ENCODE measurements around the gene SEMA3G. TPM values are rescaled to one million over a fixed set of nuclear protein-coding genes. Genes with fewer than 3 reads are reported as not detected.

Gene SEMA3G
- total RNA-seq, 1 donor from 2014 or later, result not detected

GRCh38 chr3:52483081-52483480, 38.2 kb upstream of the SEMA3G start:
- POLR2A ChIA-PET, result no interaction called here
- intact Hi-C loops (cut with micrococcal nuclease), result no loop called here
- Mint-ChIP-seq H3K9me3 (no peaks in the 10 kb centered on the region), H3K4me3 (no peak overlapping the region), H3K27ac (no peak overlapping the region), H3K36me3 (ENCODE audit: low read depth) (peaks cover 83% of the 10 kb centered on the region), H3K27me3 (no peaks in the 10 kb centered on the region), H3K4me1 (no peaks in the 10 kb centered on the region)
- no peak for TF ChIP-seq CTCF (IDR thresholded peaks at IDR 0.05)
- DNase-seq, result no peak
- CTCF ChIA-PET, result no interaction called here
- no peak for ATAC-seq (ENCODE audit: low read depth)

GRCh38 chr3:52481819-52482521, 37.1 kb upstream of the SEMA3G start:
- H3K9me3 Mint-ChIP-seq, result no peaks in the 10 kb centered on the region
- ATAC-seq (ENCODE audit: low read depth), result no peak
- DNase-seq, result no peak
- intact Hi-C loops (cut with micrococcal nuclease), result no loop called here
- peaks cover 83% of the 10 kb centered on the region for H3K36me3 Mint-ChIP-seq (ENCODE audit: low read depth)
- ChIA-PET POLR2A (no interaction called here), CTCF (no interaction called here)
- H3K4me3 Mint-ChIP-seq, result no peak overlapping the region
- H3K4me1 Mint-ChIP-seq, result no peaks in the 10 kb centered on the region
- TF ChIP-seq CTCF (IDR thresholded peaks at IDR 0.05), result no peak
- H3K27me3 Mint-ChIP-seq, result no peaks in the 10 kb centered on the region
- no peak overlapping the region for H3K27ac Mint-ChIP-seq

- Mint-ChIP-seq H3K27ac (no peak overlapping the region), H3K36me3 (ENCODE audit: low read depth) (peaks cover 84% of the 10 kb centered on the region), H3K9me3 (no peaks in the 10 kb centered on the region), H3K4me3 (no peak overlapping the region), H3K27me3 (no peaks in the 10 kb centered on the region), H3K4me1 (no peaks in the 10 kb centered on the region)
- ChIA-PET CTCF (no interaction called here), POLR2A (no interaction called here)
- TF ChIP-seq CTCF (IDR thresholded peaks at IDR 0.05), result no peak
- DNase-seq, result no peak
- intact Hi-C loops (cut with micrococcal nuclease), result no loop called here
- ATAC-seq (ENCODE audit: low read depth), result no peak
Measured at GRCh38 chr3:52480768-52481715, 36.1 kb upstream of the SEMA3G start.

GRCh38 chr3:52479877-52480575, 35.1 kb upstream of the SEMA3G start:
- no peak overlapping the region for H3K27ac Mint-ChIP-seq
- no peak overlapping the region for H3K4me3 Mint-ChIP-seq
- DNase-seq, result no peak
- H3K9me3 Mint-ChIP-seq, result no peaks in the 10 kb centered on the region
- intact Hi-C loops (cut with micrococcal nuclease), result no loop called here
- no peak for ATAC-seq (ENCODE audit: low read depth)
- no peaks in the 10 kb centered on the region for H3K4me1 Mint-ChIP-seq
- H3K36me3 Mint-ChIP-seq (ENCODE audit: low read depth), result peaks cover 84% of the 10 kb centered on the region
- POLR2A ChIA-PET, result no interaction called here
- H3K27me3 Mint-ChIP-seq, result no peaks in the 10 kb centered on the region
- no peak for TF ChIP-seq CTCF (IDR thresholded peaks at IDR 0.05)
- CTCF ChIA-PET, result no interaction called here

Data from activated B cell treated with CpG ODN at 0.5 μM for 24 hours (primary cell).